GM18873 (cell line): ENCODE results near the gene EARS2.
"Not testable (repeated sequence)": the region's sequence is repeated elsewhere in the genome, so short reads cannot be mapped to it uniquely, and the experiment has no call there.

Experiments used
- ATAC-seq: cut with Tn5 transposase; IDR thresholded peaks from one replicate; pipeline ENCODE4 v1.9.1; 2021; ENCODE audit warnings: mild to moderate bottlenecking, moderate library complexity, moderate number of reproducible peaks; ENCODE audit not compliant: unreplicated experiment, low FRiP score

Gene EARS2

GRCh38 chr16:23530062-23530461 lies 27.1 kb downstream of the EARS2 start:
- ATAC-seq = no peak

GRCh38 chr16:23528644-23529310 lies 28.4 kb downstream of the EARS2 start:
- no peak for ATAC-seq

- ATAC-seq = no peak
Observed at GRCh38 chr16:23527961-23528643, 29.0 kb downstream of the EARS2 start.

- ATAC-seq = no peak
Observed at GRCh38 chr16:23524886-23525285, 32.3 kb downstream of the EARS2 start.

- no peak for ATAC-seq
Observed at GRCh38 chr16:23523876-23524385, 33.2 kb downstream of the EARS2 start.

GRCh38 chr16:23523321-23523720 lies 33.8 kb downstream of the EARS2 start:
- ATAC-seq = no peak

GRCh38 chr16:23521965-23522364 lies 35.2 kb downstream of the EARS2 start:
- ATAC-seq = no peak

GRCh38 chr16:23521037-23521743 lies 36.0 kb downstream of the EARS2 start:
- ATAC-seq = no peak

- ATAC-seq = no peak
Observed at GRCh38 chr16:23520500-23520899, 36.6 kb downstream of the EARS2 start.

- no peak for ATAC-seq
Observed at GRCh38 chr16:23519282-23519681, 37.9 kb downstream of the EARS2 start.

- ATAC-seq = no peak
Observed at GRCh38 chr16:23518435-23518891, 38.7 kb downstream of the EARS2 start.

GRCh38 chr16:23516366-23517137 lies 40.6 kb downstream of the EARS2 start:
- no peak for ATAC-seq

GRCh38 chr16:23515881-23516280 lies 41.3 kb downstream of the EARS2 start:
- no peak for ATAC-seq

- ATAC-seq = no peak
Observed at GRCh38 chr16:23514381-23515152, 42.6 kb downstream of the EARS2 start.

GRCh38 chr16:23512168-23512695 lies 44.9 kb downstream of the EARS2 start:
- no peak for ATAC-seq

- no peak for ATAC-seq
Observed at GRCh38 chr16:23511731-23512130, 45.4 kb downstream of the EARS2 start.

- ATAC-seq = not testable (repeated sequence)
Observed at GRCh38 chr16:23510915-23511270, 46.3 kb downstream of the EARS2 start.

GRCh38 chr16:23510164-23510914 lies 46.8 kb downstream of the EARS2 start, which contains the start of gene GGA2:
TSS of gene GGA2 (minus strand) at chr16:23510494. CDS start at chr16:23510411, 83 bp downstream.
- ATAC-seq = peak; percentile 55

- no peak for ATAC-seq
Observed at GRCh38 chr16:23509782-23510163, 47.4 kb downstream of the EARS2 start.
